SK-N-MC (cell line): ENCODE results near the gene PDPK1.

ENCODE experiments used
- EZH2 ChIP-seq: fragments of 200-600 bp; sonication (generic); IDR thresholded peaks from one replicate; pipeline ENCODE4 v1.6.1; 2017; ENCODE audit warnings: antibody characterized with exemption
- FOXP2 ChIP-seq: optimal IDR thresholded peaks from 2 replicates; pipeline ENCODE3; 2011; ENCODE audit warnings: mild to moderate bottlenecking, moderate library complexity; ENCODE audit not compliant: insufficient read depth; ENCODE audit errors: extremely low read length, control extremely low read depth
- POLR2AphosphoS5 ChIP-seq: IDR thresholded peaks from 2 replicates; pipeline ENCODE4 v1.6.1; 2012; ENCODE audit warnings: mild to moderate bottlenecking, low read depth, low read length, borderline replicate concordance

DNA sequence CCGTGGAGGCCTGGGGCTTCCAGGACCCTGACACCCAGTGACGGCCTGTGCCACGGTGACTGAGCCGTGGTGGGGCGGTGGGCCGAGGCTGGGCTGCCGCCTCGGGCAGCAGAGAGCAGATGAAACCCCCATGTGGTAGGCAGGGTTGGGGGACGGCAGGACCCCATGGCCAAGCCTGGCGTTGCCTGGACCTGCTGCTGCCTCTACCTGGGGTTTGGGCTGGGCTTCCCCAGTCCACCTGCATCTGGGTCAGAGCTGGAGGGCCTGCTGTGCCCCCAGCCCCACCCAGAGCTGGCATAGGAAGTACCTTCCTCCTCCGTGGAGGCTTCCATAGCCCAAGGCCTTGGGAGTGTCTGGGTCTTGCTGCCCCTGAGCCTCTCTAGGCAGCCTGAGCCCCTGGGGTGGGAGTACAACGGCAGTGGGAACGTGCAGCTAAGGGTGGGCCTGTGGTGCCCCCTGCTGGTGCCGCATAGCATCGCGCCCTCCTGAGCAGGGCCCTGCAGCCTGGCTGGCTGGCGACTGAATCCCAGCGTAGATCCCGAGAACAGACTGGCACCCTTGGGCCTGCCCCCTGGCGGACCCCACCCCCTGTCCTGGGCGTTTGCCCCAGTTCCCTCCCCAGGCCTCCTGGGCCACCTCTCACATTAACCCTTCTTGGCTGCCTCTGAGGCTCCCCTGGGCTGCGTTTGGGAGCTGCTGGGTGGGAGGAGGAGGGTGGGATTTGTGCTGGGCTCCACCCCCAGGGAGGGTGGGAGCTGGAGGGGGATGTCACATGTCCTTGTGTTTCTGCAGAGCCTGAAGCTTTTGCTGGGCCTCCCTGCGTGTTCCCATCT is 36.7 kb upstream of the PDPK1 start:
- TF ChIP-seq EZH2: no peak
- TF ChIP-seq POLR2AphosphoS5: no peak
- TF ChIP-seq FOXP2: no peak
